Ovary (tissue), 9 donors: ENCODE data around the gene SCPEP1. TPM values are rescaled to one million over a fixed set of nuclear protein-coding genes. Genes with fewer than 3 reads are reported as not detected.

ENCODE experiments used
- DNase-seq, 5 donors: peaks; one replicate each; pipeline ENCODE4 v3.0.0-alpha.2; 2019 to 2020
- H3K27ac ChIP-seq, 2 donors: fragments of 200-600 bp; one replicate each; pipeline versions ENCODE4 v1.5.1 to v1.8.0; 2019 to 2022
- H3K27me3 ChIP-seq: fragments of 200-600 bp; one replicate; pipeline ENCODE4 v1.8.0; 2022
- H3K36me3 ChIP-seq: fragments of 200-600 bp; sonication (generic); one replicate; pipeline ENCODE4 v1.5.1; 2019
- H3K4me1 ChIP-seq: one replicate; pipeline ENCODE4 v1.8.1; 2013; ENCODE audit warnings: mild to moderate bottlenecking, moderate library complexity; ENCODE audit not compliant: insufficient read depth
- H3K4me3 ChIP-seq: fragments of 200-600 bp; sonication (generic); one replicate; pipeline ENCODE4 v1.5.1; 2017
- H3K9me3 ChIP-seq, 2 donors: fragments of 200-600 bp in 1 of 2; sonication (generic) in 1 of 2; one replicate each; pipeline versions ENCODE4 v1.5.1 to v1.8.1; 2013 to 2019; ENCODE audit warnings: mild to moderate bottlenecking in 1 of 2, moderate library complexity in 1 of 2
- EP300 ChIP-seq: sonication (generic); formaldehyde crosslinking; IDR thresholded peaks from one replicate; pipeline ENCODE4 v1.6.1; 2017; ENCODE audit warnings: antibody characterized with exemption
- POLR2A ChIP-seq: fragments of 450-650 bp; IDR thresholded peaks from one replicate; pipeline ENCODE4 v1.6.1; 2017; ENCODE audit warnings: antibody characterized with exemption, mild to moderate bottlenecking, moderate library complexity
- WGBS, 3 donors: extraction: QIAGEN DNeasy Blood & Tissue Kit in 1 of 3; methylation state at CpG; one replicate each; pipeline versions ENCODE4 v1.1.5 to v1.1.7; 2013 to 2017; 5-methylcytosine and 5-hydroxymethylcytosine counted together
- intact Hi-C, 4 donors: fragments of 100-400 bp; cut with DNase I; formaldehyde crosslinking; loops; one replicate each; pipeline versions ENCODE4 v1.11.0 to v1.15.1; 2022 to 2023
- polyA plus RNA-seq, 2 donors: library from polyadenylated mRNA; stranded (reverse); fragments of 200-250 nt in 1 of 2; fragments of 350-450 nt in 1 of 2; fragmentation: Illumina TruSeq in 1 of 2; extraction: RNeasy Lipid Tissue Mini Kit (QIAGEN cat#74804) in 1 of 2; gene quantifications; one replicate each; pipeline ENCODE4 v1.2.3, GENCODE V29; 2013 to 2014
- total RNA-seq, 7 donors: library from RNA; depleted of rRNA in 2 of 7; stranded (reverse); fragments of >200 nt in 2 of 7; fragmentation: NEBNext Ultra II Directional in 3 of 7; extraction: Animal tissue kit (Norgen Biotek cat#: 25700) in 3 of 7; gene quantifications; one replicate each; pipeline versions ENCODE4 v1.1.0 to v1.2.4, GENCODE V29; 2016 to 2023
- TF ChIP-seq, protein P1 (sequence below), 3 donors: fragments of 450-650 bp in 2 of 3; fragments of 200-600 bp in 1 of 3; IDR thresholded peaks; one replicate each; pipeline versions ENCODE4 v1.5.1 to v1.8.0; 2016 to 2022; ENCODE audit warnings: antibody characterized with exemption in 3 of 3, mild to moderate bottlenecking in 1 of 3
- donor health status: DM: no; HTN: no; CAD: no; lungs with moderate emphysema.
- donor health status: DM: no; HTN: no; CAD: no.
- donor health status: Bipolar disorder and iron deficiency.
- donor health status: DM: yes; HTN: yes; CAD: no.
- donor health status: DM: no; HTN: no; CAD: no.
- donor health status: DM: yes; HTN: yes; CAD: no.

The SCPEP1 gene
- total and polyA plus RNA-seq, 9 donors: 36.5 to 180 (median 58.7) TPM

DNA sequence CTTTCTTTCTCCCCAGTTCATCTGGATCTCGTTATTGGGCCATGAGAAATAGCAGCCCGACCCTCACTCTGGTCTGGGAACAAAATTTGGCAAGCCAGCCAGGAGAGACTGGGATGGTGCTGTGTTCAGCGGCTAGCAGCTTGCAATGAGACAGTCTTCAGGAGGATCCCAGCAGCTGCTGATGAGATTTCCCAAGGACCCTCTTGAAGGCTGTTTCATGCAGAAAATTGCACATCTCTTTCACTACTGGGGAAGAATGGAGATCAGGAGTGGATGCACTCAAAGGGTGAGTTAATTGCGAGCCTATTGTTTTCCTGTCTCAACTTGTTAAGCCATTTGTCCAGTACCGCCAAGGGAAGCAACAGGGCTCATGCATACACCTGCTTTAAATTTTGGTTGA is 11.6 kb upstream of the SCPEP1 start:
- intact Hi-C loops: no loop called here
- 62 to 68% (median 68%) methylated on average over 5 of the region's 5 CpGs for WGBS, 3 donors
- H3K27ac ChIP-seq: no peak overlapping the region
- H3K27me3 ChIP-seq: no peaks in the 10 kb centered on the region
- no peak overlapping the region for H3K4me3 ChIP-seq
- no peaks in the 10 kb centered on the region for H3K9me3 ChIP-seq
- no peaks in the 10 kb centered on the region for H3K36me3 ChIP-seq
- no peak for DNase-seq
- no peaks in the 10 kb centered on the region for H3K4me1 ChIP-seq
- no peak for TF ChIP-seq POLR2A
- TF ChIP-seq EP300: no peak
- TF ChIP-seq, protein P1, sequence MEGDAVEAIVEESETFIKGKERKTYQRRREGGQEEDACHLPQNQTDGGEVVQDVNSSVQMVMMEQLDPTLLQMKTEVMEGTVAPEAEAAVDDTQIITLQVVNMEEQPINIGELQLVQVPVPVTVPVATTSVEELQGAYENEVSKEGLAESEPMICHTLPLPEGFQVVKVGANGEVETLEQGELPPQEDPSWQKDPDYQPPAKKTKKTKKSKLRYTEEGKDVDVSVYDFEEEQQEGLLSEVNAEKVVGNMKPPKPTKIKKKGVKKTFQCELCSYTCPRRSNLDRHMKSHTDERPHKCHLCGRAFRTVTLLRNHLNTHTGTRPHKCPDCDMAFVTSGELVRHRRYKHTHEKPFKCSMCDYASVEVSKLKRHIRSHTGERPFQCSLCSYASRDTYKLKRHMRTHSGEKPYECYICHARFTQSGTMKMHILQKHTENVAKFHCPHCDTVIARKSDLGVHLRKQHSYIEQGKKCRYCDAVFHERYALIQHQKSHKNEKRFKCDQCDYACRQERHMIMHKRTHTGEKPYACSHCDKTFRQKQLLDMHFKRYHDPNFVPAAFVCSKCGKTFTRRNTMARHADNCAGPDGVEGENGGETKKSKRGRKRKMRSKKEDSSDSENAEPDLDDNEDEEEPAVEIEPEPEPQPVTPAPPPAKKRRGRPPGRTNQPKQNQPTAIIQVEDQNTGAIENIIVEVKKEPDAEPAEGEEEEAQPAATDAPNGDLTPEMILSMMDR (IDR thresholded peaks at IDR 0.05): no peak

DNA sequence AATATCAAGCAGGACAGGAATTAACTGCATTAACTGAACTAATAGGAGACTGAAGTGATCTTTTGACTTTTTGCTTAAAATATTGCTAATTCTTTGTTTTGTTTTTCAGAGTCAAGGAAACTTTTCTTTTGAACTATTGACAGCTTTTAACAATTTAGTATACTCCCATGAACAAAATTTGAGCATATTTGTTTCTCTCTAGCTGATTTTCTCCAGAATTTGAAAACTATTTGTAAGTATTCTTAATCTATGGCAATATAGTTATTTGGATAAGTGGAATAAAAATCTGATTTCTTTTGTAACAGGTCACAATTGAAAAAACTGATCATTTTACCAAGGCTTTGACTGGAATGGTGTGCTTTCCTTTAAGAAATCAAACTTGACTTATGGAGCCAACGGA is 7.0 kb upstream of the SCPEP1 start:
- intact Hi-C loops: no loop called here
- Histone ChIP-seq H3K4me1 (no peaks in the 10 kb centered on the region), H3K36me3 (no peaks in the 10 kb centered on the region), H3K4me3 (no peak overlapping the region), H3K27me3 (no peaks in the 10 kb centered on the region), H3K27ac (no peak overlapping the region), H3K9me3 (no peaks in the 10 kb centered on the region)
- DNase-seq: no peak
- WGBS, 3 donors: 99 to 100% (median 100%) methylated on average over 1 of the region's 1 CpG
- TF ChIP-seq POLR2A: no peak
- TF ChIP-seq, protein P1 (IDR thresholded peaks at IDR 0.05): no peak
- TF ChIP-seq EP300: no peak

GRCh38 chr17:56972111-56972730 is 5.7 kb upstream of the SCPEP1 start:
- no peak for DNase-seq
- Histone ChIP-seq H3K4me3 (no peak overlapping the region), H3K9me3 (no peaks in the 10 kb centered on the region), H3K36me3 (no peaks in the 10 kb centered on the region), H3K27me3 (no peaks in the 10 kb centered on the region), H3K27ac (no peak overlapping the region), H3K4me1 (no peaks in the 10 kb centered on the region)
- no peak for TF ChIP-seq EP300
- TF ChIP-seq, protein P1 (IDR thresholded peaks at IDR 0.05): no peak
- TF ChIP-seq POLR2A: no peak
- intact Hi-C loops: no loop called here
- 72 to 75% (median 74%) methylated on average over 7 of the region's 7 CpGs for WGBS, 3 donors

GRCh38 chr17:56973520-56973919 is 4.4 kb upstream of the SCPEP1 start:
- intact Hi-C loops: no loop called here
- WGBS, 3 donors: 79 to 85% (median 81%) methylated on average over 7 of the region's 7 CpGs

More at GRCh38 chr17:56973520-56973919, 4.4 kb upstream of the SCPEP1 start:
- Histone ChIP-seq H3K4me3 (no peak overlapping the region), H3K4me1 (no peaks in the 10 kb centered on the region), H3K27ac (no peak overlapping the region), H3K36me3 (no peaks in the 10 kb centered on the region), H3K9me3 (no peaks in the 10 kb centered on the region), H3K27me3 (no peaks in the 10 kb centered on the region)
- no peak for TF ChIP-seq EP300
- TF ChIP-seq, protein P1 (IDR thresholded peaks at IDR 0.05): no peak
- TF ChIP-seq POLR2A: no peak
- DNase-seq: no peak
